Measurements from ENCODE around the gene FAM72B. TPM values are rescaled to one million over a fixed set of nuclear protein-coding genes. Genes with fewer than 3 reads are reported as not detected.
"Not testable (repeated sequence)": the region's sequence is repeated elsewhere in the genome, so short reads cannot be mapped to it uniquely, and the experiment has no call there.

FAM72B gene
- polyA plus RNA-seq, 1 of the 3 experiments (the other 2 are of a cell fraction), result 5.1 TPM

- not testable (repeated sequence) for DNase-seq
- peak; percentile 18; the same call in 1 of the 2 replicates for TF ChIP-seq PBX3 (IDR thresholded peaks at IDR 0.05)
- 51% methylated on average over 3 of the region's 3 CpGs for WGBS (ENCODE audit: low lambda C conversion rate)
Measured at GRCh38 chr1:121202986-121203385, 18.8 kb upstream of the FAM72B start.

GRCh38 chr1:121200985-121201981 is 17.1 kb upstream of the FAM72B start:
- H3K9ac ChIP-seq; H4K20me1 ChIP-seq (ENCODE audit: insufficient read depth); H3K9me3 ChIP-seq; H3K9me2 ChIP-seq; H3K36me3 ChIP-seq (replicated peaks in 1 of 2; ENCODE audit: control insufficient read depth in 1 of 2, insufficient read depth in 2 of 2, low read length in 1 of 2); CTCF ChIA-PET; POLR2A ChIA-PET; H3K27me3 ChIP-seq (ENCODE audit: insufficient read depth); H3K4me3 ChIP-seq (ENCODE audit: low read depth in 2 of 2, low read length in 1 of 2); H2AFZ ChIP-seq (ENCODE audit: low read depth); H3K79me2 ChIP-seq (ENCODE audit: insufficient read depth); DNase-seq; H3F3A ChIP-seq (replicated peaks; ENCODE audit: insufficient read depth); H3K4me1 ChIP-seq (ENCODE audit: control insufficient read depth in 1 of 2, insufficient read depth in 2 of 2, low read depth in 1 of 2, low read length in 1 of 2): not testable (repeated sequence)
- Histone ChIP-seq H3K4me2 (peak overlapping the region; percentile 5; the same call in 1 of the 2 replicates), H3K27ac (ENCODE audit: low read depth in 2 of 2, low read length in 1 of 2) (peak overlapping the region in 1 of 2 experiments; percentile 40; a peak in 2 of 4 replicates)
- WGBS (ENCODE audit: low lambda C conversion rate), result 60% methylated on average over 9 of the region's 13 CpGs

More at GRCh38 chr1:121202986-121203385, 18.8 kb upstream of the FAM72B start:
- H3K79me2 ChIP-seq (ENCODE audit: insufficient read depth); H3K36me3 ChIP-seq (replicated peaks in 1 of 2; ENCODE audit: control insufficient read depth in 1 of 2, insufficient read depth in 2 of 2, low read length in 1 of 2); H3K27ac ChIP-seq (ENCODE audit: low read depth in 2 of 2, low read length in 1 of 2); H3K9me3 ChIP-seq; H3K27me3 ChIP-seq (ENCODE audit: insufficient read depth); H2AFZ ChIP-seq (ENCODE audit: low read depth); H3K4me3 ChIP-seq (ENCODE audit: low read depth in 2 of 2, low read length in 1 of 2); H3K9me2 ChIP-seq; H3K9ac ChIP-seq; H3K4me1 ChIP-seq (ENCODE audit: control insufficient read depth in 1 of 2, insufficient read depth in 2 of 2, low read depth in 1 of 2, low read length in 1 of 2); POLR2A ChIA-PET; H3F3A ChIP-seq (replicated peaks; ENCODE audit: insufficient read depth); H4K20me1 ChIP-seq (ENCODE audit: insufficient read depth); H3K4me2 ChIP-seq; CTCF ChIA-PET: not testable (repeated sequence)

GRCh38 chr1:121200232-121200631 is 16.1 kb upstream of the FAM72B start:
- H3K27ac ChIP-seq (ENCODE audit: low read depth in 2 of 2, low read length in 1 of 2); H3K9me3 ChIP-seq; POLR2A ChIA-PET; H3F3A ChIP-seq (replicated peaks; ENCODE audit: insufficient read depth); H3K36me3 ChIP-seq (replicated peaks in 1 of 2; ENCODE audit: control insufficient read depth in 1 of 2, insufficient read depth in 2 of 2, low read length in 1 of 2); H2AFZ ChIP-seq (ENCODE audit: low read depth); H3K4me1 ChIP-seq (ENCODE audit: control insufficient read depth in 1 of 2, insufficient read depth in 2 of 2, low read depth in 1 of 2, low read length in 1 of 2); H3K9ac ChIP-seq; H3K4me2 ChIP-seq; DNase-seq; H3K79me2 ChIP-seq (ENCODE audit: insufficient read depth); CTCF ChIA-PET; H3K27me3 ChIP-seq (ENCODE audit: insufficient read depth); H3K9me2 ChIP-seq; H4K20me1 ChIP-seq (ENCODE audit: insufficient read depth); H3K4me3 ChIP-seq (ENCODE audit: low read depth in 2 of 2, low read length in 1 of 2): not testable (repeated sequence)
- WGBS (ENCODE audit: low lambda C conversion rate), result no CpG with 5 or more reads among the region's 1 CpG

- H3F3A ChIP-seq (replicated peaks; ENCODE audit: insufficient read depth); H3K27me3 ChIP-seq (ENCODE audit: insufficient read depth): not testable (repeated sequence)
Measured at GRCh38 chr1:121199763-121200162, 15.6 kb upstream of the FAM72B start.

GRCh38 chr1:121197095-121197882 is 13.1 kb upstream of the FAM72B start:
- H3K9me2 ChIP-seq; H3K27me3 ChIP-seq (ENCODE audit: insufficient read depth); CTCF ChIA-PET; H3K4me1 ChIP-seq (ENCODE audit: control insufficient read depth in 1 of 2, insufficient read depth in 2 of 2, low read depth in 1 of 2, low read length in 1 of 2); H2AFZ ChIP-seq (ENCODE audit: low read depth); DNase-seq; POLR2A ChIA-PET; H4K20me1 ChIP-seq (ENCODE audit: insufficient read depth); H3K4me3 ChIP-seq (ENCODE audit: low read depth in 2 of 2, low read length in 1 of 2); H3K9ac ChIP-seq; H3K36me3 ChIP-seq (replicated peaks in 1 of 2; ENCODE audit: control insufficient read depth in 1 of 2, insufficient read depth in 2 of 2, low read length in 1 of 2); H3K4me2 ChIP-seq; H3F3A ChIP-seq (replicated peaks; ENCODE audit: insufficient read depth); H3K9me3 ChIP-seq; H3K27ac ChIP-seq (ENCODE audit: low read depth in 2 of 2, low read length in 1 of 2); H3K79me2 ChIP-seq (ENCODE audit: insufficient read depth): not testable (repeated sequence)
- WGBS (ENCODE audit: low lambda C conversion rate), result 98% methylated on average over 3 of the region's 7 CpGs

More at GRCh38 chr1:121199763-121200162, 15.6 kb upstream of the FAM72B start:
- 86% methylated on average over 1 of the region's 3 CpGs for WGBS (ENCODE audit: low lambda C conversion rate)
- H3K79me2 ChIP-seq (ENCODE audit: insufficient read depth); H3K4me2 ChIP-seq; H3K4me1 ChIP-seq (ENCODE audit: control insufficient read depth in 1 of 2, insufficient read depth in 2 of 2, low read depth in 1 of 2, low read length in 1 of 2); H3K9ac ChIP-seq; H3K36me3 ChIP-seq (replicated peaks in 1 of 2; ENCODE audit: control insufficient read depth in 1 of 2, insufficient read depth in 2 of 2, low read length in 1 of 2); H2AFZ ChIP-seq (ENCODE audit: low read depth); H3K4me3 ChIP-seq (ENCODE audit: low read depth in 2 of 2, low read length in 1 of 2); H4K20me1 ChIP-seq (ENCODE audit: insufficient read depth); POLR2A ChIA-PET; H3K9me3 ChIP-seq; H3K9me2 ChIP-seq; DNase-seq; H3K27ac ChIP-seq (ENCODE audit: low read depth in 2 of 2, low read length in 1 of 2); CTCF ChIA-PET: not testable (repeated sequence)

Measured in SK-N-SH (cell line).